GM19023 (cell line): ENCODE results near the gene POLR3GL.
"Not testable (repeated sequence)": the region's sequence is repeated elsewhere in the genome, so short reads cannot be mapped to it uniquely, and the experiment has no call there.

Experiments used
- ATAC-seq: cut with Tn5 transposase; IDR thresholded peaks from one replicate; pipeline ENCODE4 v1.9.1; 2021; ENCODE audit warnings: mild to moderate bottlenecking, moderate library complexity; ENCODE audit not compliant: unreplicated experiment

The POLR3GL gene

GRCh38 chr1:145964328-145965118 lies at the start of gene POLR3GL, which contains the start of gene ANKRD34A:
Gene POLR3GL (plus strand): TSS chr1:145964690. CDS start chr1:145974866, 10,176 bp downstream.
Gene ANKRD34A (minus strand): TSS chr1:145964575. CDS start chr1:145961759, 2,816 bp downstream.
- ATAC-seq = peak; percentile 90

GRCh38 chr1:145916745-145917144 lies 47.7 kb upstream of the POLR3GL start:
- ATAC-seq = no peak

GRCh38 chr1:145917595-145917994 lies 46.9 kb upstream of the POLR3GL start:
- no peak for ATAC-seq

GRCh38 chr1:145918144-145918991 lies 46.1 kb upstream of the POLR3GL start, which contains the start of gene PEX11B:
Gene PEX11B (minus strand): TSS chr1:145918717. CDS start chr1:145918688, 29 bp downstream.
- peak; percentile 90 for ATAC-seq

GRCh38 chr1:145918992-145919939 lies 45.2 kb upstream of the POLR3GL start:
- ATAC-seq = no peak

- ATAC-seq = not testable (repeated sequence)
Measured at GRCh38 chr1:145920297-145920696, 44.2 kb upstream of the POLR3GL start.

- no peak for ATAC-seq
Measured at GRCh38 chr1:145922266-145922665, 42.2 kb upstream of the POLR3GL start.

GRCh38 chr1:145926686-145927062 lies 37.8 kb upstream of the POLR3GL start:
- ATAC-seq = peak; percentile 15

GRCh38 chr1:145927063-145927886 lies 37.2 kb upstream of the POLR3GL start, which contains the start of gene RBM8A:
Gene RBM8A (minus strand): TSS chr1:145927484. CDS start chr1:145927426, 58 bp downstream.
- peak; percentile 92 for ATAC-seq

GRCh38 chr1:145927916-145928643 lies 36.4 kb upstream of the POLR3GL start:
- no peak for ATAC-seq

GRCh38 chr1:145932522-145933009 lies 31.9 kb upstream of the POLR3GL start:
- not testable (repeated sequence) for ATAC-seq

- no peak for ATAC-seq
Measured at GRCh38 chr1:145935708-145936107, 28.8 kb upstream of the POLR3GL start.

GRCh38 chr1:145936247-145936646 lies 28.2 kb upstream of the POLR3GL start:
- ATAC-seq = no peak

GRCh38 chr1:145937436-145937835 lies 27.1 kb upstream of the POLR3GL start:
- ATAC-seq = no peak

- no peak for ATAC-seq
Measured at GRCh38 chr1:145942405-145942804, 22.1 kb upstream of the POLR3GL start.

- ATAC-seq = no peak
Measured at GRCh38 chr1:145942871-145943270, 21.6 kb upstream of the POLR3GL start.

GRCh38 chr1:145944532-145944931 lies 20.0 kb upstream of the POLR3GL start:
- ATAC-seq = no peak

GRCh38 chr1:145946477-145946986 lies 18.0 kb upstream of the POLR3GL start:
- no peak for ATAC-seq
